NCI-H2029 (cell line): ENCODE measurements around the gene BCLAF3.

Experiments used
- DNase-seq: peaks from one replicate; lab custom pipeline; 2025; lab: John Stamatoyannopoulos, UW

Gene BCLAF3

GRCh38 chrX:19990556-19991349 lies at the start of gene BCLAF3:
BCLAF3 (minus strand) TSS chrX:19991061; CDS start chrX:19970264, 20,797 bp downstream.
- peak; percentile 84 for DNase-seq

- no peak for DNase-seq
These were observed 48.1 kb upstream of the BCLAF3 start for GRCh38 chrX:20038966-20039365.

- DNase-seq: no peak
These were observed 46.3 kb upstream of the BCLAF3 start for GRCh38 chrX:20037186-20037585.

GRCh38 chrX:20032201-20032600 lies 41.3 kb upstream of the BCLAF3 start:
- DNase-seq: no peak

GRCh38 chrX:20029728-20030127 lies 38.9 kb upstream of the BCLAF3 start:
- DNase-seq: no peak

GRCh38 chrX:20028588-20028987 lies 37.7 kb upstream of the BCLAF3 start:
- no peak for DNase-seq

GRCh38 chrX:20026278-20026677 lies 35.4 kb upstream of the BCLAF3 start:
- DNase-seq: no peak

GRCh38 chrX:20019672-20020365 lies 29.0 kb upstream of the BCLAF3 start:
- DNase-seq: no peak

- DNase-seq: no peak
These were observed 25.7 kb upstream of the BCLAF3 start for GRCh38 chrX:20016616-20016945.

GRCh38 chrX:20015945-20016615 lies 25.2 kb upstream of the BCLAF3 start:
- no peak for DNase-seq

GRCh38 chrX:20015422-20015821 lies 24.6 kb upstream of the BCLAF3 start:
- no peak for DNase-seq

GRCh38 chrX:20011608-20012007 lies 20.7 kb upstream of the BCLAF3 start:
- DNase-seq: no peak

GRCh38 chrX:20007962-20008622 lies 17.2 kb upstream of the BCLAF3 start:
- DNase-seq: no peak

- DNase-seq: no peak
These were observed 15.0 kb upstream of the BCLAF3 start for GRCh38 chrX:20005883-20006282.

GRCh38 chrX:20001588-20001987 lies 10.7 kb upstream of the BCLAF3 start:
- DNase-seq: no peak

- no peak for DNase-seq
These were observed 473 bp upstream of the BCLAF3 start for GRCh38 chrX:19991350-19991718.

GRCh38 chrX:19990151-19990555 lies 708 bp downstream of the BCLAF3 start:
- DNase-seq: no peak

- no peak for DNase-seq
These were observed 3.0 kb downstream of the BCLAF3 start for GRCh38 chrX:19987856-19988255.

GRCh38 chrX:19986531-19986930 lies 4.3 kb downstream of the BCLAF3 start:
- no peak for DNase-seq

GRCh38 chrX:19981947-19982346 lies 8.9 kb downstream of the BCLAF3 start:
- DNase-seq: no peak

- DNase-seq: no peak
These were observed 15.0 kb downstream of the BCLAF3 start for GRCh38 chrX:19975845-19976244.

- DNase-seq: no peak
These were observed 17.9 kb downstream of the BCLAF3 start for GRCh38 chrX:19972984-19973383.

- DNase-seq: no peak
These were observed 22.6 kb downstream of the BCLAF3 start for GRCh38 chrX:19968276-19968675.
